PC-3 (cell line): ENCODE results near the gene PCDHB5. TPM values are rescaled to one million over a fixed set of nuclear protein-coding genes. Genes with fewer than 3 reads are reported as not detected.

Experiments
- ATAC-seq: fragments of 200-7000 bp; cut with Tn5 transposase; 2 replicates; pipeline ENCODE4 v1.9.1; 2020; ENCODE audit warnings: mild to moderate bottlenecking, moderate library complexity
- BruUV-seq: library from RNA; stranded (reverse); fragments of 400-500 nt; replicated peaks from 2 replicates; lab custom pipeline; 2021; lab: Mats Ljungman, UMichigan
- CTCF ChIA-PET: fragments of 300-600 bp; sonication (Branson Sonifier 250); formaldehyde crosslinking; loops from one replicate; lab custom pipeline; 2022; ENCODE audit warnings: antibody characterized with exemption; lab: Charles Lee
- POLR2A ChIA-PET: fragments of 300-600 bp; sonication (Branson Sonifier 250); formaldehyde crosslinking; loops from one replicate; lab custom pipeline; 2022; ENCODE audit warnings: antibody characterized with exemption; ENCODE audit not compliant: unreplicated experiment; lab: Charles Lee
- DNase-seq: peaks from one replicate; pipeline ENCODE4 v3.0.0-alpha.2; 2015
- H2AFZ ChIP-seq: fragments of 300-600 bp; sonication (generic); 2 replicates; pipeline ENCODE4 v1.6.0; 2016; ENCODE audit warnings: antibody characterized with exemption, low read length
- H3F3A ChIP-seq: fragments of 300-600 bp; sonication (generic); one replicate; pipeline ENCODE4 v1.6.0; 2017; ENCODE audit warnings: antibody characterized with exemption, low read length, control low read depth, mild to moderate bottlenecking; ENCODE audit not compliant: unreplicated experiment
- H3K27ac ChIP-seq: fragments of 300-600 bp; sonication (generic); 2 replicates; pipeline ENCODE4 v1.5.1; 2016; ENCODE audit warnings: mild to moderate bottlenecking, low read length
- H3K27me3 ChIP-seq: fragments of 300-600 bp; sonication (generic); 2 replicates; pipeline ENCODE4 v1.6.1; 2016; ENCODE audit warnings: low read length, mixed read lengths
- H3K36me3 ChIP-seq: fragments of 300-600 bp; sonication (generic); 2 replicates; pipeline ENCODE4 v1.6.1; 2016; ENCODE audit warnings: low read depth, mixed run types, low read length, mixed read lengths
- H3K4me1 ChIP-seq: fragments of 300-600 bp; sonication (generic); 2 replicates; pipeline ENCODE4 v1.5.1; 2016; ENCODE audit warnings: low read length; ENCODE audit not compliant: insufficient read depth
- H3K4me2 ChIP-seq: fragments of 300-600 bp; sonication (generic); 2 replicates; pipeline ENCODE4 v1.6.0; 2016; ENCODE audit warnings: low read length
- H3K4me3 ChIP-seq: fragments of 300-600 bp; sonication (generic); 2 replicates; pipeline ENCODE4 v1.5.1; 2016; ENCODE audit warnings: mild to moderate bottlenecking, low read length, mixed read lengths
- H3K79me2 ChIP-seq: fragments of 300-600 bp; sonication (generic); 2 replicates; pipeline ENCODE4 v1.6.1; 2017; ENCODE audit warnings: low read length, mixed read lengths
- H3K9ac ChIP-seq: fragments of 300-600 bp; sonication (generic); 2 replicates; pipeline ENCODE4 v1.6.0; 2016; ENCODE audit warnings: mild to moderate bottlenecking, low read length
- H3K9me2 ChIP-seq: fragments of 300-600 bp; sonication (generic); replicated peaks from 2 replicates; pipeline ENCODE4 v1.6.1; 2016; ENCODE audit warnings: mixed run types, low read length, mixed read lengths
- H3K9me3 ChIP-seq: fragments of 300-600 bp; sonication (generic); 2 replicates; pipeline ENCODE4 v1.6.1; 2016; ENCODE audit warnings: low read length, mixed read lengths
- H4K20me1 ChIP-seq: fragments of 300-600 bp; sonication (generic); 2 replicates; pipeline ENCODE4 v1.6.1; 2016; ENCODE audit warnings: low read length, mixed read lengths
- CTCF ChIP-seq: fragments of 300-600 bp; sonication (generic); conservative IDR thresholded peaks from 2 replicates; pipeline ENCODE4 v1.5.1; 2017; ENCODE audit warnings: antibody characterized with exemption, low read depth, mild to moderate bottlenecking, low read length
- EZH2 ChIP-seq: fragments of 300-600 bp; sonication (generic); IDR thresholded peaks from one replicate; pipeline ENCODE4 v1.6.1; 2017; ENCODE audit warnings: antibody characterized with exemption, mild to moderate bottlenecking, low read length; ENCODE audit not compliant: unreplicated experiment
- intact Hi-C: fragments of 100-400 bp; cut with micrococcal nuclease; formaldehyde crosslinking; loops from 2 replicates; pipeline ENCODE4 v1.9.0; 2023
- total RNA-seq: library from RNA; depleted of rRNA; stranded (reverse); fragments of >200 nt; gene quantifications from 2 replicates; pipeline ENCODE4 v1.2.3, GENCODE V29; 2014; rRNA removed

PCDHB5 gene
- total RNA-seq, 1 experiment from 2014 or later = 0.69 TPM

DNA sequence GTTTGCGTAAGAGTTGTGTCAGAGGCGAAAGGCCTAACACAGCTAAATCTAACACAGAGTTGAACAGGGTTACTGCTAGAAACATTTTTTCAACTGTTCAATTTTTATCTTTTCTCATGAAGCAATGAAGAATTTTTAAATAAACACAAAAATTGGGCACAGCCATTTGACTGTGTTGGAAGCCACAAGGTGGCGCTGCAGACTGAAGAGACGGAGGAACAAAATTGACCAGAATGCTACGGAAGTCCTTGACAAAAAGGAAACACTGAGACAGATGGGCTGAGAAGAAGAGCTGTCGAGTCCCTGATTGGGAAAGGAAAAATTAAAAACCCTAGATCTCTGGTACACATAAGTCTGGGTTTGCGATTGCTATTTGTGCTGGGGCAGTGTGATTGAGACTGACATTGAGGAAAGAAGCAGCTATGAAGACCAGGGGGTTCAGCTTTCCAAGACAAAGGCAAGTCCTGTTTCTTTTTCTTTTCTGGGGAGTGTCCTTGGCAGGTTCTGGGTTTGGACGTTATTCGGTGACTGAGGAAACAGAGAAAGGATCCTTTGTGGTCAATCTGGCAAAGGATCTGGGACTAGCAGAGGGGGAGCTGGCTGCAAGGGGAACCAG, 52.0 kb downstream of the PCDHB5 start, which contains the start of gene PCDHB9:
Gene PCDHB9 (plus strand): TSS at position 265 of the 616 bp plus-strand sequence. CDS start 158 bp downstream, at position 423.
- H3K4me2 ChIP-seq = peak within 1 kb of the TSS; percentile 28; the same call in 1 of the 2 replicates
- ChIA-PET CTCF (interaction anchor here (0.6 kb wide), 2 partner anchors 93 to 177 kb away, joined by 3 read pairs; partner anchors contain the start of genes PCDHB2 and PCDHGA5), POLR2A (no interaction called here)
- peak within 1 kb of the TSS; percentile 70; the same call in 1 of the 2 replicates for H2AFZ ChIP-seq
- H3K36me3 ChIP-seq = peaks cover 3% of the 10 kb centered on the region; the same call in 1 of the 2 replicates
- BruUV-seq = no TSS peak
- H3K27me3 ChIP-seq = no peaks in the 10 kb centered on the region
- no peak within 1 kb of the TSS for H3K9ac ChIP-seq
- TF ChIP-seq EZH2 (no peak), CTCF (peak; percentile 69)
- intact Hi-C loops = loop anchor here (2.0 to 5.0 kb wide), 2 partner anchors 95 to 374 kb away; partner anchors contain the start of gene PCDHB2
- H3K9me3 ChIP-seq = no peaks in the 10 kb centered on the region
- peak within 1 kb of the TSS; percentile 50 for H3K4me3 ChIP-seq
- H3F3A ChIP-seq = no peaks in the 10 kb centered on the region
- peak; percentile 66 for ATAC-seq
- H4K20me1 ChIP-seq = no peaks in the 10 kb centered on the region
- H3K4me1 ChIP-seq = no peaks in the 10 kb centered on the region
- H3K9me2 ChIP-seq = no peaks in the 10 kb centered on the region
- no peak within 1 kb of the TSS for H3K27ac ChIP-seq
- H3K79me2 ChIP-seq = no peaks in the 10 kb centered on the region
- DNase-seq = peak; percentile 47

Other genes with a start within 250 kb of the PCDHB5 start
- gene PCDHAC1, start 208.9 kb upstream of the PCDHB5 start, total RNA-seq = 4.8 and 6.2 TPM in 2 replicates
- gene PCDHAC2, start 168.7 kb upstream of the PCDHB5 start, total RNA-seq = 4.2 and 8.2 TPM in 2 replicates
- 0.06 and 0.07 TPM in 2 replicates for gene PCDHB1, start 83.8 kb upstream of the PCDHB5 start, total RNA-seq
- gene PCDHB2, start 40.6 kb upstream of the PCDHB5 start, total RNA-seq = 13.8 and 15.0 TPM in 2 replicates
- gene PCDHB3, start 34.7 kb upstream of the PCDHB5 start, total RNA-seq = 0.36 and 0.58 TPM in 2 replicates
- 0.07 and 0.52 TPM in 2 replicates for gene PCDHB4, start 13.4 kb upstream of the PCDHB5 start, total RNA-seq
- gene PCDHB6, start 14.9 kb downstream of the PCDHB5 start, total RNA-seq = not detected in 2 replicates
- 0.22 TPM in 1 of 2 replicates, not detected in the other for gene PCDHB7, start 37.4 kb downstream of the PCDHB5 start, total RNA-seq
- 0.22 and 0.40 TPM in 2 replicates for gene PCDHB8, start 42.6 kb downstream of the PCDHB5 start, total RNA-seq
- 0.46 TPM in 1 of 2 replicates, not detected in the other for gene PCDHB16, start 47.2 kb downstream of the PCDHB5 start, total RNA-seq
- gene PCDHB9, start 52.0 kb downstream of the PCDHB5 start, total RNA-seq = 0.23 and 0.73 TPM in 2 replicates
- 0.33 and 0.35 TPM in 2 replicates for gene PCDHB10, start 57.1 kb downstream of the PCDHB5 start, total RNA-seq
- gene PCDHB11, start 64.4 kb downstream of the PCDHB5 start, total RNA-seq = 0.40 and 0.69 TPM in 2 replicates
- 0.15 and 0.63 TPM in 2 replicates for gene PCDHB12, start 73.5 kb downstream of the PCDHB5 start, total RNA-seq
- gene PCDHB13, start 78.7 kb downstream of the PCDHB5 start, total RNA-seq = 0.40 and 0.52 TPM in 2 replicates
- 0.58 and 0.87 TPM in 2 replicates for gene PCDHB14, start 88.1 kb downstream of the PCDHB5 start, total RNA-seq
- gene PCDHB15, start 110.2 kb downstream of the PCDHB5 start, total RNA-seq = not detected in 2 replicates
- 0.18 and 0.40 TPM in 2 replicates for gene SLC25A2, start 168.8 kb downstream of the PCDHB5 start, total RNA-seq
- gene TAF7, start 185.6 kb downstream of the PCDHB5 start, total RNA-seq = 27.6 and 32.3 TPM in 2 replicates
- 0.04 and 0.06 TPM in 2 replicates for gene PCDHGA1, start 195.3 kb downstream of the PCDHB5 start, total RNA-seq
- not detected in 2 replicates for gene PCDHGA2, start 203.6 kb downstream of the PCDHB5 start, total RNA-seq
- not detected in 2 replicates for gene PCDHGA3, start 208.6 kb downstream of the PCDHB5 start, total RNA-seq
- 0.04 TPM in 1 of 2 replicates, not detected in the other for gene PCDHGB1, start 214.9 kb downstream of the PCDHB5 start, total RNA-seq
- 0.04 TPM in 1 of 2 replicates, not detected in the other for gene PCDHGA4, start 219.8 kb downstream of the PCDHB5 start, total RNA-seq
- 1.4 and 2.2 TPM in 2 replicates for gene PCDHGB2, start 224.8 kb downstream of the PCDHB5 start, total RNA-seq
- gene PCDHGA5, start 229.0 kb downstream of the PCDHB5 start, total RNA-seq = 0.98 and 2.4 TPM in 2 replicates
- 1.2 and 1.3 TPM in 2 replicates for gene PCDHGB3, start 235.0 kb downstream of the PCDHB5 start, total RNA-seq
- gene PCDHGA6, start 238.7 kb downstream of the PCDHB5 start, total RNA-seq = 1.3 and 1.6 TPM in 2 replicates
- gene PCDHGA7, start 247.5 kb downstream of the PCDHB5 start, total RNA-seq = 0.51 and 0.75 TPM in 2 replicates